Activated T-cell treated with anti-CD3 and anti-CD28 coated beads for 48 hours (primary cell): ENCODE measurements around the gene VKORC1.

Experiments used
- DNase-seq: peaks from one replicate; pipeline ENCODE4 v3.0.0-alpha.2; 2020; ENCODE audit warnings: low read depth

VKORC1 gene

GRCh38 chr16:31063495-31063842 lies 31.1 kb downstream of the VKORC1 start:
- DNase-seq: no peak

- DNase-seq: no peak
Measured at GRCh38 chr16:31061813-31062440, 32.7 kb downstream of the VKORC1 start.

- DNase-seq: no peak
Measured at GRCh38 chr16:31061126-31061812, 33.3 kb downstream of the VKORC1 start.

- no peak for DNase-seq
Measured at GRCh38 chr16:31055613-31056012, 39.0 kb downstream of the VKORC1 start.

- DNase-seq: no peak
Measured at GRCh38 chr16:31052114-31052513, 42.5 kb downstream of the VKORC1 start.

GRCh38 chr16:31050280-31051030 lies 44.1 kb downstream of the VKORC1 start:
- no peak for DNase-seq

GRCh38 chr16:31043898-31044481 lies 50.6 kb downstream of the VKORC1 start:
- no peak for DNase-seq

GRCh38 chr16:31043352-31043751 lies 51.2 kb downstream of the VKORC1 start:
- no peak for DNase-seq

GRCh38 chr16:31042866-31043265 lies 51.7 kb downstream of the VKORC1 start:
- no peak for DNase-seq
